Hair follicular keratinocyte (primary cell): Measurements from ENCODE around the gene SLC38A11. TPM values are rescaled to one million over a fixed set of nuclear protein-coding genes. Genes with fewer than 3 reads are reported as not detected.

Experiments
- total RNA-seq: library from RNA; depleted of rRNA; stranded (reverse); fragments of >200 nt; gene quantifications from 2 replicates; pipeline ENCODE4 v1.2.3, GENCODE V29; 2015

Gene SLC38A11
- total RNA-seq: not detected in 2 replicates

GRCh38 chr2:164954954-164955701 lies at the start of gene SLC38A11:
TSS of gene SLC38A11 (minus strand) at chr2:164955525. CDS start at chr2:164955247, 278 bp downstream.

Other genes with a start within 250 kb of the SLC38A11 start
- gene COBLL1, start 113.7 kb downstream of the SLC38A11 start, total RNA-seq: 14.0 and 16.5 TPM in 2 replicates
- gene SCN3A, start 248.5 kb upstream of the SLC38A11 start, total RNA-seq: not detected in 2 replicates